HG03575 (cell line): ENCODE data around the gene AGMO.

Source experiments
- ATAC-seq: cut with Tn5 transposase; IDR thresholded peaks from one replicate; pipeline ENCODE4 v1.9.1; 2021; ENCODE audit not compliant: unreplicated experiment, insufficient number of reproducible peaks, low FRiP score; ENCODE audit errors: extremely low read depth

The AGMO gene

DNA sequence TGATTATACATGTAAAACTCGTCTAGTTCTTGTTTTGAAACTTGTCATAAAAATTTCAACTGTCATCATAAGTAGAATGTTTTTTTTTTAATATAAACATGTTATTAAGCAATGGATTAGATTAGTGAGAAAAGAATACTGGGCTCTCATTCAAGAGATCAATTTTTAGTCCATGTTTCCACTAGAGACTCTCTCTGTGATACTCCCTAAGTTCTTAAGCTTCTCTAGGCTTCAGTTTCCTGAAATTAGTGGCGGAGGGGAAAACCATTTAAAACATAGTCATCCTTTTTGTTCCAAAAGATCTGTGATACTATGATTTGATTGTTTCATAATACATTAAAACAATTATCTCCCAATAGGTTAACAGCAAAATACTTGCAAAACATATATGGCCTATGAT is 142.2 kb downstream of the AGMO start:
- no peak for ATAC-seq

DNA sequence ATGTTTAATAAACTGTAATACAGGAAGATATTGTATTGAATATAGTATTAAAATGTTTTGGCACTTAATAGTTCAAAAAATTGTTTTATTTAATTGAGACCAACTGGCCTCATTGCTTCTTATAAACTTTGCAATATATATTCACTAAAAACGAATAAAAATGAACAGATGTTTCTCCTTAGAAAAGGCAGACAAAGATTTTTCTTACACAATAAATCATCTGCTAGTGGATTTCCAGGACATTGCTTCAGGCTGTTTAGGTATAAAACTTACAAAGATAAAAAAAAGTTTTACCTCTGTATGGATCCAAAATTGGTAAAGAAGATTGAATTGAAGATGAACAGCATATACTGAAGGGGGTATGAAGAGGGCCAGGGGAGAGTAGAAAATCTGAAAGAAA is 143.6 kb downstream of the AGMO start:
- ATAC-seq: no peak

GRCh38 chr7:15417341-15417988 is 144.3 kb downstream of the AGMO start:
- no peak for ATAC-seq

- no peak for ATAC-seq
These were observed 150.8 kb downstream of the AGMO start for GRCh38 chr7:15411019-15411418.

DNA sequence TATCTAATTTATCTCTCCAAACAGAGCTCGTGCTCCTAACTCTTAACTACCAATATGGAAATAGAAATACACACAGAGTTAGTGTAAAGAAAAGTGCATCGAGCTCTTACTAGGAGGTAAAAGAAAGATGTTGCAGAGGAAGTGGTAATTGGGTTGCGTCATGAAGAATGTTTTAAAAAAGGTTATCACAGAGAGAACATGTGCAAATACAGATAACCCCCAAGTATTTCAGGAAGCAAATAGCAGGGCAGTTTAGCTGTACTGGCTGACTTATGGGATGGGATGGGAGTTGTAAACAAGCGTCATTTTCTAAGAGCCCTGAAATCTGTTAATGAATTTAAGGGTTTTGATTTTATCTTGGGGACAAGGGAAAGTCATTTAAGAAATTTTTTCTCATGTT is 153.9 kb downstream of the AGMO start:
- no peak for ATAC-seq

GRCh38 chr7:15403751-15404150 is 158.1 kb downstream of the AGMO start:
- ATAC-seq: no peak

DNA sequence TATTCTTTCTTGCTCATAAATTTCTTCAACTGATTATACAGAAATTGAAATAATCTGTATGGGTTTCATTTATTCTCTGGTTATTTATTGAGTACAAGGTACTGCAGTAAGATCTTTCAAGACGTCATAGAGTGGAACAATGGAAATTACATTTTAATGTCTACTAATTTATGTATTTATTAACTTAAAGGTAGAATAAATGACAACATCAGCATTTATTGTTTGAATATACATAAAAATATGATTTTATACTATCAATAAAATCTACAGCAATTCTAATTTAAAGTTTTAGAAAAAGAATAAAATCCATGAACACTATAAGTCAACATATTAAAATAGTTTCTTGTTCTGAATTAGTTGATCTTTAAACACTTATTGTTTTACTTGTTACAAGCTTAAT is 158.5 kb downstream of the AGMO start:
- no peak for ATAC-seq

DNA sequence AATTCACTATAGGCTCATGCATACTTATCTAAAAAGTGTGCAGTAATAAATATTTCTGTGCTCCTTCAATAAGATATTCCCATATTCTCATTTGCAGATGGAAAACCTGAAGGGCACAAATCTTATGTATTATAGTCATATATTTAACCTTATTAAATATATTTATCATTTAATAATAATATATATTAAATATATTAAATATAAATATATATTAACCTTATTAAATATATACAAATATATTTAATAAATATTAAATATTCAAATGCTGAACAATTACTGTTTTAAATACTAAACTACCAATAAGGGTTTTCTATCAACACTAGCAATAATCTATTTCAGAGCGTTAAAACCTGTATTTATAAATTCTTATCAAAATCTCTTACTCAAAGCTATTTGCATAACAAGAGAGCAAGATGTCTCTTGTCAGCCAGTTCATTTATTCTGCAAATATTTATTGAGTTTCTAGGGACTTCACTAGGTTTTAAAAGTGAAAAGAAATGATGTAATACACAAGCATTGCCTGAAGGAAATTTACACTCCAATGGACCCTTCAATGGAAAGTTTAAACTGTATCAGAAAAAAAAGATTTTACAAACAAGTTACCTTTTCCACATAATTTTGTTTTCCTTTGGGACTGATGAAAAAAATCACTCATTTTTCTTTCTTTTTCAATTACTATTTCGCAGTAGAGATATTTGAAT is 159.2 kb downstream of the AGMO start:
- no peak for ATAC-seq

GRCh38 chr7:15400440-15400839 is 161.4 kb downstream of the AGMO start:
- ATAC-seq: no peak

GRCh38 chr7:15399441-15399840 is 162.4 kb downstream of the AGMO start:
- no peak for ATAC-seq

GRCh38 chr7:15397922-15398760 is 163.7 kb downstream of the AGMO start:
- no peak for ATAC-seq

DNA sequence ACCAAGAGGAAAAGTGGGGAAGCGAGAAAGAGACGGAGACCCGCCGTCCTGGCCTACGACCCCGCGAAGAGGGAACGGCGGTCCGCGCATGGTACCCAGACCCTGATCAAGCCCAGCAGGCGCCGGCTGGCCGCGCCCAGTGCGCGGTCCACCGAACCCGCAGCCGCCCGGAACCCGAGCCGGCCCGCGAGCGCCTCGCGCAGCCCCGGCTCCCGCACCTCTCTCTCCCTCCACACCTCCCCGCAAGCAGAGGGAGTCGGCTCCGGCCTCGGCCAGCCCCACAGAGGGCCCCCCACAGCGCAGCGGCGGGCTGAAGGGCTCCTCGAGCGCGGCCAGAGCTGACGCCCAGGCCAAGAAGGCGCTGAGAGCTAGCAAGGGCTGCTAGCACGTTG is 164.7 kb downstream of the AGMO start:
- no peak for ATAC-seq

- ATAC-seq: no peak
These were observed 165.3 kb downstream of the AGMO start for GRCh38 chr7:15396210-15397158.

DNA sequence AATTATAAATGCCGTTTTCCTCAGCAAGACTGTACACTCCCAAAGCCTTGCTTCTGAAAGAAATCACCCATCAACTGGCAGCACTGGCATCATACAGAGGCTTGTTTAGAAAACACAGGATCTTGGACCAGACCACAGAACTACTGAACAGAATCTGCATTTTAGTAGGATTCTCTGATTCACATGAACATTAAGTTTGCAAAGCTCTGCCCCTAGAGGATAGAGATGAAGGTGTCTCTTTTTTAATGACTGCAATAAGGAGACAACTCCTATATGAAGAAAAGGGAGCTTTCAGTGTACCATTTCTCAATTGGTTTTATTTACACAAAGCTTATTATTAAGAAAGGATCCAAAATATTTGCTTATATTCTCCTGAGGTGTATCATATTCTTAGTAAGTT is 172.7 kb downstream of the AGMO start:
- ATAC-seq: no peak

- ATAC-seq: no peak
These were observed 183.2 kb downstream of the AGMO start for GRCh38 chr7:15378494-15379145.

- ATAC-seq: no peak
These were observed 185.2 kb downstream of the AGMO start for GRCh38 chr7:15376600-15376999.

- ATAC-seq: no peak
These were observed 191.4 kb downstream of the AGMO start for GRCh38 chr7:15370441-15370840.

DNA sequence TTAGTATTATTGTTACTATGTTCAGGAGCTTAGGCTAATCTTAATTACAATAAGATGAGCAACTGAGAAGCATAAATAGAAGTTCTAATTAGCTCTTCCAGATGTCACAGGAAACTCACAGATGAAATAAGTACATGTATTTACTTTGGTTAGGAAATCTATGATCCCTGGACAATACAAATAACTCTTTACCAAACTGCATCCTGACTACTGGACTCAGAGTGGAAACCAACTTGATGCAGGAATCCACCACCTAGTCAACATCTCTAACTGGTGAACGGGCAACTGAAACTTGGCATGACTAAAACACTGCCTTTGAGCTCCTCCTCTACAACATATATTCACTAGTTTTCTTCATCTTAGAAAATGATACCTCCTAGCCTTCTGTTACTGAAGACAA is 193.2 kb downstream of the AGMO start:
- no peak for ATAC-seq

- ATAC-seq: no peak
These were observed 193.9 kb downstream of the AGMO start for GRCh38 chr7:15367897-15368296.
